NCI-H1930 (cell line): Measurements from ENCODE around the gene KRTAP4-8.
"Not testable (repeated sequence)": the region's sequence is repeated elsewhere in the genome, so short reads cannot be mapped to it uniquely, and the experiment has no call there.

Experiments used
- DNase-seq, 2 experiments: peaks; one replicate each; lab custom pipeline; 2025; lab: John Stamatoyannopoulos, UW

The KRTAP4-8 gene

DNA sequence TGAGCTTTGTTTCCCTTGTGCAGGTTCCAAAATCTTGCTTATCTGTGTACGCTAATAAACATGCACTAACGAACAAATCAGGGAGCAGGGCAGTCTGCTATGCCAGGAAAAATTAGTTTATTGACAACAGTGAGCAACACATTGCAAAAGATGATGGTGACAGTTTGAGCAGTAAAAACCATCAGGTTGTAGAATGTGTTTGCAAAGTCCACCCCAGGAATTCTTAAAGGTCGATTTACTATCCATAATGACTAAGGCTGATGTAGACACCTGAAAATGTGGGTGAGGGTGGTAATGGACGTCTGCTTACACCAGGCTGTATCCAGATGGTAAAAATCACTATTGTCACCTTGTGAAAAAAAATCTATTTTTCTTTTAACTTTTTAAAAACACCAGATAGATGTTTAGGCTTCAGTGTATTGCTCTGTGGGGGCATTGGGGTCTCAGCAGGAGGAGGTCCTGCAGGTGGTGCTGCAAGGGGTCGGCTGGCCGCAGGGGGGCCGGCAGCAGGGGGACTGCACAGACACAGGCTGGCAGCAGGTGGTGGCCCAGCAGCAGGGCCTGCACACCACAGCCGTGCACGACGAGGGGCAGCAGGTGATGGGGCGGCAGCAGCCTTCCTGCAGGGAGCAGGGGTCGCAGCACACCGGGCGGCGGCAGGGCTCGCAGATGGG is 32.8 kb downstream of the KRTAP4-8 start:
- not testable (repeated sequence) for DNase-seq

DNA sequence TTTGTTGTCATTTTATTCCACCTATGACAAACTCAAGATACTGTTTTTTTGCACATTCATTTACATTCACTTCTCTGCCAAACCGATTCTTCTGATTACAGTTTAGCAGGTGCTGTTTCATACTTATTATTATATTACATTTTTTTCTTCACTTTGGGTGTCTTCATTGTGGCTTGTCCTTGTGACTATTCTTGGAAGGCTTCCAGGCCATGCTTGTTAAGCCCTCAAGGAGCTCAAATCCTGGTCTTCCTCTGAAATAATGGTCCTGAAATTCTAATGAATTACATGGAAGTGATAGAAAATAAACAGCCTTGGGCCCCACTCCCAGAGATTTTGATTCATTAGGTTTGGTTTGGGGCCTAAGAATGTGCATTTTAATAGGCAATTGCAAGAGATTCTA is 33.6 kb downstream of the KRTAP4-8 start:
- DNase-seq = no peak

DNA sequence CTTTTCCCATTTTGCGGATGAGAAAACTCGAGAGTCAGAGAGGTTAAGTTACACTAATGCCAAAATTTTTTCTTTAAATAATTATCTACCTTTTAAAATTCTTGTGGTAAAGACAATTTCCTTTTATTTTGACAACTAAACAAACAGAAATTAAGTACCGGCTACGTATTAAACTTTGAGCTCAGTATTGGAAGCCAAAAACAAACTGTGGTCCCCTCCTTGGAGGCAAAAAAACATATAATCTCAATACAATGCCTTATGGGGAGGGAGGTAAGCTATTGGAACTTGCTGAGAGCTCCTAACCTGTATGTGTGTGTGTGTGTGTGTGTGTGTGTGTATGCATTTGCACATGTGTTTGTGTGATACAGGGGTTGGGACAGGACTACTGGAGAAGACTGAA is 34.5 kb downstream of the KRTAP4-8 start:
- no peak for DNase-seq

DNA sequence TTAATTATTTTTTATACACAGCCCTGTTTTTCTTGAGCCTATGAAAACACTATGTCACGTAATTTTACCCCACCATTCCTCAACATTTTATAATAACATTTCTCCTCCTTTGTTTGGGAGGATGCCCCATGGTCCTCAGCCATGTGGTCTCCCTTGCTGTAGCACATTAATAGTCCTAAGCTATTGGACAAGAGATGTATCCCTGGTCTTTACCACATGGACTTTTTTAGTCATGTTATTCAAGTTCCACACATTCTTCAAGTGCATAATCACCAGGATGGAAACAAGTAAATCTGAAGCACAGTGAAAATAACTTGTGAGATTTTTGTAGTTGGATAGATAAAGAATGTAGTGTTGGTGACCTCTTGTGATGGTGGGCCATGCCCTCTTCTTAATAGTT is 36.0 kb downstream of the KRTAP4-8 start:
- no peak for DNase-seq

DNA sequence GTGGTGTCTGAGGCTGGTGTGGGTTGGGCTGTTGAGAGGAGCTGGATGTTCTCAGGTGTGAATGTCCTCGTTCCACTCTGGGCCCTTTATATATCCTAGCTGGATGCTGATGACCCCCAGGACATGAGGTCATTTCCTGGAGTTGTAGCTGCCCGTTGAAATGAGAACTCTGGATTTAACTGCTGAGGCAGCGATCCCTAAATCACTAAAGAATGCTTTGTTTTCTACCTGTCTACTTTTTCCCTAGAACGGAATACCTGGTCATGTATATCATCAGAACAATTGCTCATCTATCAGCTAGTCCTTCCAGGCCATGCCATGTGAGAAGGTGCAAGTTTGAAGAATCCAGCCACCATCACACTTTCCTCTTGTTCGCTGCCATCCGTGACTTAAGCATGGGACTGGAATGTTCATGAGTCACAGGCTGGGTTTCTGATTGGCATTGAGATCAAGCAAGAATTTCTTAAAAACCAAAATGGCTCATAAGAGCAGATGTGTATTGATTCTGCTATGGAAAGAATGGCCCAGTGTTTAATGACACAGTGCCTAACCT is 37.8 kb downstream of the KRTAP4-8 start, which contains the start of gene KRTAP2-3:
Gene KRTAP2-3 (minus strand): TSS at position 63 of the 553 bp plus-strand sequence. CDS start 64 bp downstream, outside the sequence.
- no peak for DNase-seq

DNA sequence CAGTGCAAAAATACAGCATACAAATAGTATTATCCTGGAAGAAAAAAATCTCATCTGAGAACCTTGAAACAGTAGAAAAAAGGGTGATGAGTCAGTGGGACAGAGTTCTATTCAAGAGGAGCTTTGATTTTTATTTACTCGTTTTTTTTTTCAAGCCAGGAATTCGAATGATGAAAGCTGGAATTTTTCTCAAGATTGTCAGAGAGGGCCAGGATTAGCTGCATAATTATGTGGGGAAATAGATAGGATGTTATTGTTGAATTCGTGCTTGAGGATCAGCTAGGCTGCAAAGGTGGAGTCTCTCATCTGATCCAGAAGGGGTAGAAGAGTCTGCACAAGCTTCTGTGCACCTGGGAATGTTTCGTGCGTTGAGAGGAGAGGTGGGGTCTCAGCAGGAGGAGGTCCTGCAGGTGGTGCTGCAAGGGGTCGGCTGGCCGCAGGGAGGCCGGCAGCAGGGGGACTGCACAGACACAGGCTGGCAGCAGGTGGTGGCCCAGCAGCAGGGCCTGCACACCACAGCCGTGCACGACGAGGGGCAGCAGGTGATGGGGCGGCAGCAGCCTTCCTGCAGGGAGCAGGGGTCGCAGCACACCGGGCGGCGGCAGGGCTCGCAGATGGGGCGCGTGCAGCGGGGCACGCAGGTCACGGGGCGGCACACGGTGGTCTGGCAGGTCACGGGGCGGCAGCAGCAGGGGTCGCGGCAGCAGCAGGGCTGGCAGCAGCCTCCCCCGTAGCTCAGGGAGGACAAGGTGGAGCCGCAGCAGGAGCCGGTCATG is 38.5 kb downstream of the KRTAP4-8 start:
- DNase-seq = not testable (repeated sequence)

DNA sequence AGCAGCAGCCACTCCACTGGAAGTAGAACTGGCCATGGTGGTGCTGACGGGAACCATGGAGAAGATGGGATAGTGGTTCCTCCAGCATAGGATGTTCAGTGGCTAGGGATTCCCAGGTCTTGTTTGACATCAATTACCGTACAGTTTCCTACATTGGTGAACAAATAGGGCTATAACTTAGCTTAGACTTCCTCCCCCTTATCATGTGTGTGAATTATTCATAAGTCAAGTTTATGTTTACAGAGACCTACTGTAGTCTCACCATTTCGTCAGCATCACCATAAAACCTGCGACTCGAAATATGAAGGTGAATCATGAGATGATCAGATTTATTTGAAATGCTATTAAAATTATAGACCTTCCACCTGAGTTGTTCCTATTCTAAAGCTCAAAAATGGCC is 39.2 kb downstream of the KRTAP4-8 start:
- no peak for DNase-seq

DNA sequence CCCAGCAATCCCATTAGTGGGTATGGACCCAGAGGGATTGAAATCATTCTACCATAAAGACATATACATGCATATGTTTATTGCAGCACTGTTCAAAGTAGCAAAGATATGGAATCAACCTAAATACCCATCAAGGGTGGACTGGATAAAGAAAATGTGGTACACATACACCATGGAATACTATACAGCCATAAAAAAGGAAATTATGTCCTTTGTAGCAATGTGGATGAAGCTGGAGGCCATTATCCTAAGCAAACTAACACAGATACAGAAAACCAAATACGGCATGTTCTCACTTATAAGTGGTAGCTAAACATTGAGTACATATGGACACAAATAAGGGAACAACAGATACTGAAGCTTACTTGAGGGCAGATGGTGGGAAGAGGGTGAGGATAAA is 40.4 kb downstream of the KRTAP4-8 start:
- DNase-seq = no peak

DNA sequence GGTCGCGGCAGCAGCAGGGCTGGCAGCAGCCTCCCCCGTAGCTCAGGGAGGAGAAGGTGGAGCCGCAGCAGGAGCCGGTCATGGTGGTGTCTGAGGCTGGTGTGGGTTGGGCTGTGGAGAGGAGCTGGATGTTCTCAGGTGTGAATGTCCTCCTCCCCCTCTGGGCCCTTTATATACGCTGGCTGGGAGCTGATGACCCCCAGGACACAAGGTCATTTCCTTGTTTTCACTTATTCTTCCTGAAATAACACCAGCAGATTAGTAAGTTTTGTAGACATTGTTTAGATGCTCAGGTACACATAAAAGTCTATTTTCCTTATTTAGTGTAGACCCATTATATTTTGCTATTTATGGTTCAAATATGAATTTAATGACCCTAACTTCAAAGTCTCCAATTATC is 42.8 kb downstream of the KRTAP4-8 start, which contains the start of gene KRTAP2-2:
Gene KRTAP2-2 (minus strand): TSS at position 101 of the 400 bp plus-strand sequence. CDS start 19 bp downstream, at position 82.
- DNase-seq = not testable (repeated sequence)

DNA sequence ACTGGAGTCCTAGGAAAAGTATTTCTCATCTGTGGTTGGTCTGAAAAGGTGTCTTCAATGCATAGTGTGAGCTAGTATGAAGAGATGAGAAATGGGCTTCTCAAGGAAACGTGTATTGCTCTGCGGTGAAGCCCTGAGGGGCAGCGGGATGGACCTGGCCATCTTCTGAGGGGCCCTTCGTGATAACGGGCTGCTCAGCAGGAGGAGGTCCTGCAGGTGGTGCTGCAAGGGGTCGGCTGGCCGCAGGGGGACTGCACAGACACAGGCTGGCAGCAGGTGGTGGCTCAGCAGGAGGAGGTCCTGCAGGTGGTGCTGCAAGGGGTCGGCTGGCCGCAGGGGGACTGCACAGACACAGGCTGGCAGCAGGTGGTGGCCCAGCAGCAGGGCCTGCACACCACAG is 43.4 kb downstream of the KRTAP4-8 start:
- DNase-seq = not testable (repeated sequence)

DNA sequence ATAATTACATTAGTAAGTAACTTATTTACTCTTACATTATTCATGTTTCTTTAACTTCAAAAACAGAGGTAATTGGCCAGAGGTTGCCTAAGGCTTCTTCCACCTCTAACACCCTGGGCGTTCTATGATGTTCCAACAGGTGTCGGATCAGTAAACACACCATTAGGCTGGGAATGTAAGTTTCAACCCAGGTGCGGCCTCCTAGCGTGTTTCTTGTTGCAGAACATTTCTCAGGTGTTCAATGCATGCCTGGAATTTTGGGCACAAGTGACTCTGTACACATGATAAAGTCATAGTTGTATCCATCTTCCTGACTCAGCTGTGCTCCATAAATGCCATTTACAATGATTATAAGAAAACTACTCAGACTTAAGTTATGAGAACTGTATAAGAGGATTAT is 43.9 kb downstream of the KRTAP4-8 start:
- no peak for DNase-seq

DNA sequence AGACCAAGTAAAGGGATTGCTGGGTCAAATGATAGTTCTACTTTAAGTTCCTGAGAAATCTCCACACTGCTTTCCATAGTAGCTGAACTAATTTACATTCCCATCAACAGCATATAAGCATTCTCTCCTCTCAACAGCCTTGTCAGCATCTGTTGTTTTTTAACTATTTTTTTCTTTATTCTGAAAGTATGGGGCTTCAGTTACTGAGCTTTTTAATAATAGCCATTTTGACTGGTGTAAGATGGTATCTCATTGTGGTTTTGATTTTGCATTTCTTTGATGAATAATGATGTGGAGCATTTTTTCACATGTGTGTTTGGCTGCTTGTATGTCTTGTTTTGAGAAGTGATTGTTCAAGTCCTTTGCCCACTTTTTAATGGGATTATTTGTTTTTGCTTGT is 45.4 kb downstream of the KRTAP4-8 start:
- DNase-seq = no peak

DNA sequence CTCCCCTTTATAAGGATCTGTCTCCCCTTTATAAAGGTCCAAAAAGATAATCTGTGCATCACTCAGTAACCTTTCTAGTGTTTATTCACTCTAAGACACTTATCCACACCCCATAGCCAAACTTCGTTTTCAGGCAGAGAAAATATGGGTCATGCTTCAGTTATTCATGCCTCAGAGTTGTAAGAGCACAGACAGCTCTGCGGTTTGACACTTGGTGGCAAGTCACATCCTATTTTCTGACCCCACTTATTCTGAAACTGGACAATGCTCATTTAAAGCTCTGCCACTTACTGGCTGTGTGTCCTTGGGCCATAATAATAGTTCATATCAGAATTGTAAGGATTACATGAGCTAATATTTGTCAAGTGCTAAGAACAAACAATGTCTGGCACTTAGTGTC is 48.8 kb downstream of the KRTAP4-8 start:
- no peak for DNase-seq

DNA sequence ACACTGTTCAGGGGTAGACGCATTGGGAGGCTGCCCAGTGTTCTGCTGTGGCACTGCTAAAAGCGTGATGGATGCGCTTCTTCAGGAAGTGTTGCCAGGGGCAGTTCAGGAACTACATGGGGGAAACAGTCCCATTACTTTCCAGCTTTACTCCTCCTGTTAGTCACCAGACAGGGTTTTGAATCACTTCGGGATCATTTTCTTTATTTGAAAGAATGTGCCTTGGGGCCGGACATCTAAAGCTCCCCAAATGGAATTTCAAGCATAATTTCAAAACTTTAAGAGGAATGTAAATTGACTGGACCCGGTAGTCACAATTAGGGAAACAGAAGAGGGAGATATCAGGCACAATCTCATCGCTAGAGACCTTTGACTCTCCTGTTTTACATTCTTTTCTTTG is 49.5 kb downstream of the KRTAP4-8 start:
- DNase-seq = no peak
